Stimulated activated CD8-positive, alpha-beta memory T cell treated with anti-CD3 and anti-CD28 coated beads, Interleukin-15, amount 100 ng/mL, for 48 hours (primary cell): ENCODE results near the gene DOP1B.
"Not testable (repeated sequence)": the region's sequence is repeated elsewhere in the genome, so short reads cannot be mapped to it uniquely, and the experiment has no call there.

Experiments used
- DNase-seq, 2 donors: peaks; one replicate each; pipeline ENCODE4 v3.0.0-alpha.2; 2020; ENCODE audit warnings: low read depth in 2 of 2

The DOP1B gene

GRCh38 chr21:36156815-36157670, at the start of gene DOP1B:
DOP1B (plus strand) TSS chr21:36156824; CDS start chr21:36164734, 7,910 bp downstream.
- DNase-seq = no peak

GRCh38 chr21:36109868-36110267, 46.8 kb upstream of the DOP1B start:
- DNase-seq = no peak

- DNase-seq = no peak
These were observed 45.4 kb upstream of the DOP1B start for GRCh38 chr21:36111238-36111637.

- DNase-seq = no peak
These were observed 42.8 kb upstream of the DOP1B start for GRCh38 chr21:36113647-36114428.

- no peak for DNase-seq
These were observed 41.4 kb upstream of the DOP1B start for GRCh38 chr21:36115138-36115730.

GRCh38 chr21:36117286-36117741, 39.3 kb upstream of the DOP1B start:
- DNase-seq = no peak

- no peak for DNase-seq
These were observed 36.2 kb upstream of the DOP1B start for GRCh38 chr21:36120304-36120888.

- no peak for DNase-seq
These were observed 33.6 kb upstream of the DOP1B start for GRCh38 chr21:36122977-36123376.

- DNase-seq = no peak
These were observed 32.2 kb upstream of the DOP1B start for GRCh38 chr21:36124395-36124794.

GRCh38 chr21:36125512-36126207, 31.0 kb upstream of the DOP1B start:
- DNase-seq = no peak

GRCh38 chr21:36126208-36126565, 30.4 kb upstream of the DOP1B start:
- no peak for DNase-seq

- no peak for DNase-seq
These were observed 30.0 kb upstream of the DOP1B start for GRCh38 chr21:36126621-36127110.

- no peak for DNase-seq
These were observed 29.2 kb upstream of the DOP1B start for GRCh38 chr21:36127250-36127904.

- no peak for DNase-seq
These were observed 28.6 kb upstream of the DOP1B start for GRCh38 chr21:36127977-36128376.

- DNase-seq = no peak
These were observed 27.4 kb upstream of the DOP1B start for GRCh38 chr21:36129219-36129618.

GRCh38 chr21:36130414-36130762, 26.2 kb upstream of the DOP1B start:
- DNase-seq = not testable (repeated sequence)

- not testable (repeated sequence) for DNase-seq
These were observed 25.8 kb upstream of the DOP1B start for GRCh38 chr21:36130839-36131238.

GRCh38 chr21:36132696-36133095, 23.9 kb upstream of the DOP1B start:
- DNase-seq = no peak

- DNase-seq = peak in 1 of 2 donors; percentile 23
These were observed 21.7 kb upstream of the DOP1B start, which contains the start of gene CBR3 for GRCh38 chr21:36134803-36135390. CBR3 (plus strand) TSS chr21:36135079; CDS start chr21:36135193, 114 bp downstream.

GRCh38 chr21:36135391-36136102, 21.1 kb upstream of the DOP1B start:
- DNase-seq = peak; percentile 47 to 50
